Esophagus squamous epithelium (tissue), 4 donors: ENCODE results near the gene MYCBP2.

Source experiments
- POLR2A ChIP-seq, 4 donors: fragments of 450-650 bp; IDR thresholded peaks; one replicate each; pipeline ENCODE4 v1.6.1; 2017; ENCODE audit warnings: antibody characterized with exemption in 4 of 4, mild to moderate bottlenecking in 4 of 4, moderate library complexity in 3 of 4
- TF ChIP-seq, protein P1 (sequence below), 6 experiments: fragments of 450-650 bp in 4 of 6; fragments of 200-600 bp in 2 of 6; sonication (generic) in 2 of 6; IDR thresholded peaks; one replicate each; pipeline ENCODE4 v1.5.1; 2016 to 2019; ENCODE audit warnings: antibody characterized with exemption in 6 of 6, mild to moderate bottlenecking in 4 of 6, moderate library complexity in 4 of 6

DNA sequence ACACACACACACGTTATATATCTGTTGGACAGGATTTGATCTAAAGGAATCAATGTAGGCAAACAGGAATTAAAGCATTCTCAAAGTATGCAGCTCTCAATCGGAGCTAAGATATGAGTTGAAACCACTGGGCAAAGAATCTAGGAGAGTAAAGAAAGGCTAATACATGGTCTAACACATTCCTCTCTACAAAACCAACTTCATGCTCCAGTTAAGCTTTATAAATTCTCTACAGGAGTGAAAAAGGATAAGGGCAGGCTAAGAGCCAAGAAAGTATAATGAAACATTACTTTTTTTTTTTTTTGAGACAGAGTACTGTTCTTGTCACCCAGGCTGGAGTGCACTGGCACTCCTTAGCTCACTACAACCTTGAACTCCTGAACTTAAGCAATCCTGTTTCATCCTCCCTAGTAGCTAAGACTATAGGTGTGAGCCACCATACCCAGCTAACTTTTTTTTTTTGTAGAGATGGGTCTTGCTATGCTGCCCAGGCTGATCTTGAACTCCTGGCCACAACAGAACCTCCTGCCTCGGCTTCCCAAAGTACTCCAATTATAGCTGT, 310.6 kb downstream of the MYCBP2 start:
- no peak for TF ChIP-seq POLR2A (IDR thresholded peaks at IDR 0.05)
- TF ChIP-seq, protein P1, sequence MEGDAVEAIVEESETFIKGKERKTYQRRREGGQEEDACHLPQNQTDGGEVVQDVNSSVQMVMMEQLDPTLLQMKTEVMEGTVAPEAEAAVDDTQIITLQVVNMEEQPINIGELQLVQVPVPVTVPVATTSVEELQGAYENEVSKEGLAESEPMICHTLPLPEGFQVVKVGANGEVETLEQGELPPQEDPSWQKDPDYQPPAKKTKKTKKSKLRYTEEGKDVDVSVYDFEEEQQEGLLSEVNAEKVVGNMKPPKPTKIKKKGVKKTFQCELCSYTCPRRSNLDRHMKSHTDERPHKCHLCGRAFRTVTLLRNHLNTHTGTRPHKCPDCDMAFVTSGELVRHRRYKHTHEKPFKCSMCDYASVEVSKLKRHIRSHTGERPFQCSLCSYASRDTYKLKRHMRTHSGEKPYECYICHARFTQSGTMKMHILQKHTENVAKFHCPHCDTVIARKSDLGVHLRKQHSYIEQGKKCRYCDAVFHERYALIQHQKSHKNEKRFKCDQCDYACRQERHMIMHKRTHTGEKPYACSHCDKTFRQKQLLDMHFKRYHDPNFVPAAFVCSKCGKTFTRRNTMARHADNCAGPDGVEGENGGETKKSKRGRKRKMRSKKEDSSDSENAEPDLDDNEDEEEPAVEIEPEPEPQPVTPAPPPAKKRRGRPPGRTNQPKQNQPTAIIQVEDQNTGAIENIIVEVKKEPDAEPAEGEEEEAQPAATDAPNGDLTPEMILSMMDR (IDR thresholded peaks at IDR 0.05): no peak
